Duodenal mucosa (tissue), 2 donors: ENCODE measurements around the gene RAF1.
"Not testable (repeated sequence)": the region's sequence is repeated elsewhere in the genome, so short reads cannot be mapped to it uniquely, and the experiment has no call there.

Experiments
- H3K27ac ChIP-seq: one replicate; pipeline ENCODE4 v1.7.0; 2013; ENCODE audit warnings: low read depth, low read length
- H3K27me3 ChIP-seq, 2 donors: one replicate each; pipeline ENCODE4 v1.7.0; 2013; ENCODE audit warnings: low read length in 2 of 2, control low read depth in 1 of 2; ENCODE audit not compliant: insufficient read depth in 2 of 2, control insufficient read depth in 1 of 2
- H3K36me3 ChIP-seq, 2 donors: one replicate each; pipeline ENCODE4 v1.7.0; 2013; ENCODE audit warnings: low read length in 2 of 2, control low read depth in 1 of 2; ENCODE audit not compliant: insufficient read depth in 2 of 2, control insufficient read depth in 1 of 2
- H3K4me1 ChIP-seq, 2 donors: one replicate each; pipeline ENCODE4 v1.7.0; 2013; ENCODE audit warnings: low read length in 2 of 2, control low read depth in 1 of 2; ENCODE audit not compliant: insufficient read depth in 2 of 2, control insufficient read depth in 1 of 2
- H3K4me3 ChIP-seq, 2 donors: one replicate each; pipeline ENCODE4 v1.7.0; 2013; ENCODE audit warnings: low read length in 2 of 2, low read depth in 1 of 2
- H3K9ac ChIP-seq, 2 donors: one replicate each; pipeline ENCODE4 v1.7.0; 2013; ENCODE audit warnings: low read length in 2 of 2, low read depth in 1 of 2
- H3K9me3 ChIP-seq, 2 donors: one replicate each; pipeline ENCODE4 v1.7.0; 2013; ENCODE audit warnings: low read length in 2 of 2, control low read depth in 1 of 2; ENCODE audit not compliant: control insufficient read depth in 1 of 2

Gene RAF1

GRCh38 chr3:12701601-12702000 lies 37.7 kb upstream of the RAF1 start:
- H3K36me3 ChIP-seq, H3K4me3 ChIP-seq, H3K9me3 ChIP-seq, H3K27ac ChIP-seq, H3K27me3 ChIP-seq, H3K9ac ChIP-seq: not testable (repeated sequence)
- H3K4me1 ChIP-seq, result peaks cover 11 to 27% of the 10 kb centered on the region in 2 donors

- H3K4me3 ChIP-seq, result no peak overlapping the region
- no peak overlapping the region for H3K27ac ChIP-seq
- no peak overlapping the region for H3K9ac ChIP-seq
- no peaks in the 10 kb centered on the region for H3K27me3 ChIP-seq
- H3K36me3 ChIP-seq, result no peaks in the 10 kb centered on the region
- no peaks in the 10 kb centered on the region for H3K9me3 ChIP-seq
- H3K4me1 ChIP-seq, result peaks cover 11 to 27% of the 10 kb centered on the region in 2 donors
Measured at GRCh38 chr3:12700800-12701199, 36.9 kb upstream of the RAF1 start.

GRCh38 chr3:12695916-12696315 lies 32.0 kb upstream of the RAF1 start:
- no peaks in the 10 kb centered on the region for H3K27me3 ChIP-seq
- H3K9ac ChIP-seq, result no peak overlapping the region
- no peaks in the 10 kb centered on the region for H3K9me3 ChIP-seq
- no peak overlapping the region for H3K4me3 ChIP-seq
- H3K4me1 ChIP-seq, result peaks cover 9 to 29% of the 10 kb centered on the region in 2 donors
- H3K27ac ChIP-seq, result no peak overlapping the region
- H3K36me3 ChIP-seq, result no peaks in the 10 kb centered on the region

GRCh38 chr3:12695112-12695511 lies 31.2 kb upstream of the RAF1 start:
- no peak overlapping the region for H3K9ac ChIP-seq

GRCh38 chr3:12692444-12692843 lies 28.5 kb upstream of the RAF1 start:
- Histone ChIP-seq H3K27me3 (no peaks in the 10 kb centered on the region), H3K9me3 (no peaks in the 10 kb centered on the region), H3K27ac (no peak overlapping the region), H3K4me1 (peaks cover 9 to 28% of the 10 kb centered on the region in 2 donors), H3K36me3 (no peaks in the 10 kb centered on the region), H3K9ac (no peak overlapping the region), H3K4me3 (no peak overlapping the region)

More at GRCh38 chr3:12695112-12695511, 31.2 kb upstream of the RAF1 start:
- Histone ChIP-seq H3K9me3 (no peaks in the 10 kb centered on the region), H3K27me3 (no peaks in the 10 kb centered on the region), H3K4me3 (no peak overlapping the region), H3K27ac (no peak overlapping the region), H3K4me1 (peaks cover 9 to 22% of the 10 kb centered on the region in 2 donors), H3K36me3 (no peaks in the 10 kb centered on the region)

GRCh38 chr3:12689997-12690711 lies 26.2 kb upstream of the RAF1 start:
- Histone ChIP-seq H3K36me3 (no peaks in the 10 kb centered on the region), H3K27me3 (no peaks in the 10 kb centered on the region), H3K27ac (no peak overlapping the region), H3K4me1 (peaks cover 9 to 28% of the 10 kb centered on the region in 2 donors), H3K9ac (no peak overlapping the region), H3K4me3 (no peak overlapping the region), H3K9me3 (no peaks in the 10 kb centered on the region)

GRCh38 chr3:12687948-12688347 lies 24.0 kb upstream of the RAF1 start:
- no peak overlapping the region for H3K9ac ChIP-seq
- H3K4me3 ChIP-seq, result no peak overlapping the region
- no peaks in the 10 kb centered on the region for H3K27me3 ChIP-seq
- H3K36me3 ChIP-seq, result no peaks in the 10 kb centered on the region
- peaks cover 0 to 13% of the 10 kb centered on the region in 2 donors for H3K4me1 ChIP-seq
- H3K27ac ChIP-seq, result no peak overlapping the region
- no peaks in the 10 kb centered on the region for H3K9me3 ChIP-seq

- no peaks in the 10 kb centered on the region for H3K9me3 ChIP-seq
- peaks cover 7 to 11% of the 10 kb centered on the region in 2 donors for H3K4me1 ChIP-seq
- no peaks in the 10 kb centered on the region for H3K27me3 ChIP-seq
- no peak overlapping the region for H3K27ac ChIP-seq
- no peak overlapping the region for H3K4me3 ChIP-seq
- no peak overlapping the region for H3K9ac ChIP-seq
- no peaks in the 10 kb centered on the region for H3K36me3 ChIP-seq
Measured at GRCh38 chr3:12686096-12686495, 22.2 kb upstream of the RAF1 start.

GRCh38 chr3:12681943-12682390 lies 18.1 kb upstream of the RAF1 start:
- Histone ChIP-seq H3K4me3 (no peak overlapping the region), H3K27ac (no peak overlapping the region), H3K36me3 (no peaks in the 10 kb centered on the region), H3K4me1 (peaks cover 6 to 7% of the 10 kb centered on the region in 2 donors), H3K27me3 (no peaks in the 10 kb centered on the region), H3K9ac (no peak overlapping the region), H3K9me3 (no peaks in the 10 kb centered on the region)

- no peak overlapping the region for H3K27ac ChIP-seq
- H3K9ac ChIP-seq, result no peak overlapping the region
- H3K9me3 ChIP-seq, result no peaks in the 10 kb centered on the region
- H3K4me3 ChIP-seq, result no peak overlapping the region
- no peaks in the 10 kb centered on the region for H3K36me3 ChIP-seq
- no peaks in the 10 kb centered on the region for H3K27me3 ChIP-seq
- peaks cover 6 to 7% of the 10 kb centered on the region in 2 donors for H3K4me1 ChIP-seq
Measured at GRCh38 chr3:12681089-12681942, 17.4 kb upstream of the RAF1 start.
